Stimulated activated CD4-positive, alpha-beta T cell treated with anti-CD3 and anti-CD28 coated beads, Interleukin-15, amount 100 ng/mL, for 24 hours (primary cell): Measurements from ENCODE around the gene LBR.

Experiments used
- DNase-seq: peaks from one replicate; pipeline ENCODE4 v3.0.0-alpha.2; 2020

LBR gene

DNA sequence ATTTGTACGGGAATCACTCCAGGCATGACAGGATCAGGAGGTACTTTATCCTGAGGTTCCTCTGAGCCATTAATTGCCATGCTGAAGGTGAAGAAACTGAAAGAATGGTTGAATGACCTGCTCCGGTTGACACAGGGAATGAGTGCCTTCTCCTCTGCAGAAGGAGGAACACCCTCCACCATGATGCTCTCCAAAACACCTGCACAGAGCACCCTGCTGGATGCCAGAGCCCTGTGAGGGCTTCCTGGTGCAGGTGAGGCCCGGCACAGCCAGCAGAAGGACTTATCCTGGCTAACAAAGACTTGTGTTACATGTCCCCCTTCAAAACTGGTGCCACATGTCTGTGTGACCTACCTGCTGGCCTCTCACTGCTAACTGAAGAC is 14.3 kb upstream of the LBR start:
- no peak for DNase-seq

DNA sequence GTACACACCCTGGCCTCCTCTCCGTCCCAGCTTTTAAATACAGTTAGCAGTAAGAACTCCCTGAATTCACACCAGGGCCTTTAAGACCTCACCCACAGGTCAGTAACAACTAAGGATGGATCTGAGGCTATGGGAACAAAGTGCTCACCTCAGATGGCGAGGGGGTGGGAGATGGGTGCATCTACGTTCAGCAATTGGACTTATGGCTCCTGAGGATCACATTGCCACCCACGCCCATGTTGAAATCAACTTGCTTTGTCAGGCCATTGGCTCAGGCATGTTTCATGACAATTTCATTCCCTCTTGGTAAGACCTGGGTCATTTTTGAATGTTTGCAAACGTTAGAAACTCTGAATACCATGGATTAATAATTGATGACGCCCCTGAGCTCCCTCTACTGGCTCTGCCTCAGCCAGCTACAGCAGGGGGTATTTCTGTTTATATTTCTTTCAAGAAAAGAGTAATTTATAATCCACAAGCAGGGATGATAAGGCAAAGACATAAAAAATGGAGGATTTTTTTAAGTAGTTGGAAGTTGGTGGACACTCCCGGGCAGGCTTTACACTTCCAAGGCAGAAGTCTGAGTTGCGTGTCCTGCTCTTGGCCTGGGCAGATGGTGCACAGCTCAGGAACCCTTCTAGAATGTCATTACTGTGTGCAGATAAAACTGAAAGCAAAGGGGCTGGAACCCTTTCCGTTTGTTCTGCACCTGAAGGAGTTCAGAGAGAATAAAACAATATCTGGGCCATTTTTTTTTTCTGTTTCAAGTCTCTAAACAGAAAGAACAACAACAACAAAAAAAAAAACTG is 13.7 kb upstream of the LBR start:
- no peak for DNase-seq

DNA sequence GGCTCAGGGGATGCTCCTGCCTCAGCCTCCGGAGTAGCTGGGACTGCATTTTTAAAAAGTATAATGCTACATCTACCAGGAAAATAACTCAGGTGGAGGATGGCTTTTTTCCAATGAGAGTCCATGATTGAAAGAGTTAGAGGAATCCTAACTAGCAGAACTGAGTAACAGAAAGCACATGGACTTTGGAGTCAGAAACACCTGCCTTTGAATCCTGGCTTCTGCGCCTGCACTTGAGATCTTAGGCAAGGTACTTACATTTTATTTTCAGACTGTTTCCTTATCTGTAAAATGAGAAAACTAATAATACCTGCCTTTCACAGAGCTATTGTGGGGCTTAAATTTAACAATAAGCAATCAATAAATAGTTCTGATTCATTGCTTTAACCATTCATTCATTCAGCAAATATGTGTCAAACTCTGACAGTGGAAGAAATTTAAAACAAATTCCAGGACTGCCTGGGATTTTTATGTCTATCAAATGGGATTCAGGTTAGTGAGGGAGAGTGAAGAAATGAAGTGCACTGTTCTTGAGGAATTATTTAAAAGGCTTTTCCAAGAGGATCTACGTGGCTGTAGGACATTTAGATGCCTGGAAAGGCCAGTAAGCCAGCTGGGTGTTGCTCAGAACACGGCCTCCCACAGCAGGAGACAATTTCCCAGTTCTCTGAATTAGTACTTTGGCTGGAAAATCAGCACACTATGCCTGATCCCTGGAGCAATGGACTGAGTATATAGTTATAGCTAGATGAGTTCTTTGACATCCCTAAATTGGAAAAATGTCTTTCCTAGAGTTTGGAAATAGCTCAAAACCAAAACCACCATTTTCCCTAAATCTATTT is 12.8 kb upstream of the LBR start:
- DNase-seq, result no peak

DNA sequence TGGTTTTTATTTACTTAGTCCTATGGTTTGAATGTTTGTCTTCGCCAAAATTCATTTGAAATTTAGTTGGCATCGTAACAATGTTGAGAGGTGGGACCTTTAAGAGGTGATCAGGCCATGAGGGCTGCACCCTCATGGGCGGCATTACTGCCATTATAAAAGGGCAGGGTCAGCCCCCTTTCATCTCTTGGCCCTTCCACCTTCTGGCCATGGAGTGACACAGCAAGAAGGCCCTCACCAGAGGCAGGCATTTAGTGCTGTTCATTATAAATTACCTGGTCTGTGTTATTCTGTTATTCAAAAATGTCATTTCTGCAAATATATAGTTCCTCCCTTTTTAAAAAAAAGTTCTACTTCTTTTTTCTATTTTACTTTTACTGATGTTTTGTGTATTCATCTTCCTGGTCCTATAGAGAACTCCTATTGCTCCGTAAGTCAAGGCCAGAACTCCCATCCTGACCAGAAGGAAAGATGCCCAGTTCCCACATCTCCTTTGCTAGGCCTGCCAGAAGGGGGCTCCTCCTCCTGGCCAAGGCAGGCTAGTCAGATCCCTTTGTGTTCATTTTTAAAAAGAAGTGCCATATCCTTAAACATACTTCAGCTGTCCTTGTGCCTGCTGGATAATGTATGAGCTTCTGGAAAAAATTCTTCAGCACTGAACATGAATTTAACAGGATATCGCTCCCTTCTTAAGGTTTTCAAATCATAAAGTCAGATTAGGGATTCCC is 10.0 kb upstream of the LBR start:
- no peak for DNase-seq

DNA sequence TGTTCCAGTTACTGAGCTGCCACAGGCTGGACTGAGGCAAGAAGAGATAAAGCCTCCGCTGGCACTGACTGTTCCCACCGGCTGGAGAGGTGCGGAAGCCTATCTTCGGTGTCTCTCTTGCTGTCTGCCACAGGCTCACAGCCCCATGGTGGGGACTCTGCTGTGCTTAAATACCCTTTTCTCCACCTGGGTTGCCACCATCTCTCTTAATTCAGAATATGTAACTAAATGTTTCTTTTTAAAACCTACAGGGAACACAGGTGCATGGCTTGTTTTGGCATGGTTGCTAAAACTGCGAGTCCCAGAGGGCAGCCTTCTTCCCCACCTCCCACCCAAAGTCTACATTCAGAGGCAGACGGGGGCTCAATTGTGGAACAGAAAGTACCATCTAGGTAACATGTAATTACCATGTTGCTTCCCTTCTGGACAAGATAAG is 8.1 kb upstream of the LBR start:
- no peak for DNase-seq

DNA sequence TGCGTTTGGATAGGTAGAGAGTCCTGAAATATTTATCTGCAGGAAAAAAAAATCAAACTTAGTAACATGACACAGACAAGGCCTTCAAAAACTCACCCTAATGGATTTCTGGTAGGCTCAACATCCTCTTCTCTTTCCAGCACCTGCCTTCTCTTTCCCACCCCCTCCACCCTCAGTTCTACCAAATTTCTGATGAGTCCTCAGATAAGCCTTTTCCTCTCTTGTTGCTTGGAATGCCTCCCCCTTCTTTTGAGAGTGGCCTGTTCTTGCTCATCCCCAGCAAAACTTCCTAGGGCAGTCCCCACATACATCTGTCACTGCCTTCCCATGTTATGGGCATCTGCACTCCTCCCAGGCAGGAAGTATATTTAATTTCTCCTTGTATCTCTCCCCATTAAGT is 7.6 kb upstream of the LBR start:
- DNase-seq, result no peak

DNA sequence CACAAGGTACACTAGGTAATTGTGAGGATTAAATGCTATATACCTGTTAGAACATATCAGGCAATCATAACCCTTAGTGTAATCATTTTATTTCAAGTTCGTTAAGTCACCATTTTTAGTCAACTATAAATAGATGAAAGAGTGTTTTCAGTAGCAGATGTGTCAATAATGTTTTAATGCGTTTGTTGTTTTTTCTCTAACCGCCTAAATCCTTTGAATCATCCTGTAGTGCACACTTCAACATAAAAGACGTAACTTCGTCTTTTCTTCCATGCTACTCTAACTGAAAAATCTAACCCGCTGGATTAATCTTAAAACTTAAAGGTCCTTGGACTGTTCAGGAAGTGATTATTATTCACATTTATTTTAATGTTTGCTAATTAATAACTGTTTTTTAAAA is 7.2 kb upstream of the LBR start:
- no peak for DNase-seq

DNA sequence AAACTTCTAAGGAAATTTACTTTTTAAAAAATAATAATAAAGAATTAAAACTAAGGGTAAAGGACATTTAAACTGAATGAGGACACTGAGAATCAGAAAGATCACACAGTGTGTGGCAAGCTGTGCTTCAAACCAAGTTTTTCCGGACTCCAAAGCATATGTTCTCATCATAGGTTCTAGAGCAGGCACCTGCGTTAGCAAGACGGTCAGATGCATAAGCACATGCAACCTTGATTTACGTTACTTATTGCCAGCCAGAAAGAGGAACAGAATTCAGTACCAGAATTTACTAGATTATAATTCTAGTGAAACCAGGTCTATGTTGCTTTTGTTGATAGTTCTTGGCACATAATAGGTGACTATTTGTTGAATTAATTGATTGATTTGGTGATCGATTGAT is 6.2 kb upstream of the LBR start:
- DNase-seq, result no peak

DNA sequence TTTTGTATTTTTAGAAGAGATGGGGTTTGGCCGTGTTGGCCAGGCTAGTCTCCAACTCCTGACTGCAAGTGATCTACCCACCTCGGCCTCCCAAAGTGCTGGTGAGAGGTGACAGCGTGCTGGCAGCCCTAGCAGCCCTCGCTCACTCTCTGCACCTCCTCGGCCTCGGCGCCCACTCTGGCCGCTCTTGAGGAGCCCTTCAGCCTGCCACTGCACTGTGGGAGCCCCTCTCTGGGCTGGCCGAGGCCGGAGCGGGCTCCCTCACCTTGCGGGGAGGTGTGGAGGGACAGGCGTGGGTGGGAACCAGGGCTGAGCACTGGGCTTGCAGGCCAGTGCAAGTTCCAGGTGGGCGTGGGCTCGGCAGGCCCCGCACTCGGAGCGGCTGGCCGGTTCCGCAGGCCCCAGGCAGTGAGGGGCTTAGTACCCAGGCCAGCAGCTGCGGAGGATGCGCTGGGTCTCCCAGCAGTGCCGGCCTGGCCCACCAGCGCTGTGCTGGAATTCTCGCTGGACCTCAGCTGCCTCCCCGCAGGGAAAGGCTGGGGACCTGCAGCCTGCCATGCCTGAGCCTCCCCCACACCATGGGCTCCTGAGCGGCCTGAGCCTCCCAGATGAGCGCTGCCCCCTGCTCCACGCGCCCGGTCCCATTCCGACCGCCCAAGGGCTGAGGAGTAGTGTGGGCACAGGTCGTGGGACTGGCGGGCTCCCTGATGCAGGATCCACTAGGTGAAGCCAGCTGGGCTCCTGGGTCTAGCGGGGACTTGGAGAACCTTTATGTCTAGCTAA is 3.4 kb upstream of the LBR start:
- DNase-seq, result no peak

DNA sequence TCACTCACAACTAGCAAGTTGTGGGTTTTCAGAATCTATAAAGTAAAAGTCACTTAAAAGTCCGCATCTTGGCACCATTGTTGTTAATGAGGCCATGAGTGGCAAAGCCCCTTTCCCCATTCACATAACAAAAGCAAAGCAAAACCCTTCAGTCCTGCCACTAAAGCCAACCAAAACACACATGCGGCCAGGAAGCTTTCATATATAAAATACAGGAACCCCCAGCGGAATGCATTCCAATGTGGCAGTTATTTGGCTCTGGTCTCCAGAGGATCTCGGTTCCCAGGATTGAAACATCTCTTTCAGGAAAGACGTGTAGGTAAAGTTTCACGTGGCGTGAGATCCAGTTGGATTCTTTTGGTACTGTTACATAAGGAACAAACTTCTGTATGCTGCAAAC is 2.5 kb upstream of the LBR start:
- no peak for DNase-seq

DNA sequence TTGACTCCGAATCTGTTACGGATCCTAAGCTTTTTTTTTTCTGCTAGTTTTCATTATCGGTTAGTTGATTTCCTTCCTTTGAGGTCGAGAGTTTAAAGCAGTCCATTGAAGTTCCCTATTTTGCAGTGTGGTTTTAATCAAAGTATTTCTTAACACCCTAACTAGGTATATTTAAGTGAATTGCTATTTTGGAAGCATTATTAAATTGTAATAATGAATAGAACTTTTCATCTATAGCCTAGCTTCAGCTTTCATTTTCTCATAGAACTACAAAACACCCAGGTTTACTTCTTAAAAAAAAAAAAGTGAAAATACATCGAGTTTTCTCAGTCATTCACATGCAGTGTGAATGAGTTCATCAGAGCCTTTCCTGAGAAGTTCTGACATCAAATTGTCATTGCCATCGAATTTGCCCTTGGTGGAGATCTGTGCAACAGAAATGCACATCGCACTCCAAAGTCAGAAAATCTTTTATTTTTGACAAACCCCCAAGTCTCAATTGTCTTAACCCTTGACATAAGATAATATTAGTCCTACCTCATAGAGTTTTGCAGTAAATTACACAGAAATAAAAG is 1.1 kb upstream of the LBR start:
- DNase-seq, result no peak

DNA sequence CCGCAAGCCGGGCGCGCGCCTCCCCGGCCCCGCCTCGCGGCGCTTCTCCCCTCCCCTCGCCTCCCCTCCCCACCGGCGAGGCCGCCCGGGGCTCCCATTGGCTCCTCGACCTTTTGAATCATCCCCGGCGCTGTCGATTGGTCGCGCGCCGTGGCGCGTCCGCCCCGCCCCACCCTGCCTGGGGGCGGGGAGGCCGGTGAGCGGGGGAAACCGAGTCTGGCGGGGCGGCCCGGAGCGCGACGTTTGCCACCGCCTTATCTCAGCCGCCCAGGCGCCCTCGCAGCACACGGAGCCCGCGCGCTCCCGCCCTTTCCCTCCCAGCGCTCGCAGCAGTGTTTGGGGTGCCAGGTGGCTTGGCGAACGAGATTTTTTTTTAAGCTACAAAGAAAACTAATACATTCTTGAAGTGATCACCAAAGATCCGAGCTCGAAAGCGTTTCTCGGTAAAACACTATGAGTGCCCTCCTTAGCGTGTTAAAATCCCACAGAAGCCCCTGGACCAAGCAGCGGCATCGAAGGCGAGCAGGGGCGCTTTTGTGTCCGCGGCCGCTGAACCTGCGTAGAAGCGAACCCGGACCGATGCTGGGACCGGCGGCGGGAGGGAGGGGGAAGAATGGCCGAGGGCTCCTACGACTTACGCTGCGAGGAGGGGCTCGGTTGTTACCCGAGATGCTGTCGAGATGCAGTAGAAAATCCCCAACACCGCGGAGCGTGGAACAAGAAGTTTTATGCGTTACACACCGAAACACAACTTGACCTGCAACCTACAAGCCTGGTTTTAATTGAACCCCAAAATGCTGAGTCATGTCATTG is 436 bp upstream of the LBR start:
- peak; percentile 93 for DNase-seq

DNA sequence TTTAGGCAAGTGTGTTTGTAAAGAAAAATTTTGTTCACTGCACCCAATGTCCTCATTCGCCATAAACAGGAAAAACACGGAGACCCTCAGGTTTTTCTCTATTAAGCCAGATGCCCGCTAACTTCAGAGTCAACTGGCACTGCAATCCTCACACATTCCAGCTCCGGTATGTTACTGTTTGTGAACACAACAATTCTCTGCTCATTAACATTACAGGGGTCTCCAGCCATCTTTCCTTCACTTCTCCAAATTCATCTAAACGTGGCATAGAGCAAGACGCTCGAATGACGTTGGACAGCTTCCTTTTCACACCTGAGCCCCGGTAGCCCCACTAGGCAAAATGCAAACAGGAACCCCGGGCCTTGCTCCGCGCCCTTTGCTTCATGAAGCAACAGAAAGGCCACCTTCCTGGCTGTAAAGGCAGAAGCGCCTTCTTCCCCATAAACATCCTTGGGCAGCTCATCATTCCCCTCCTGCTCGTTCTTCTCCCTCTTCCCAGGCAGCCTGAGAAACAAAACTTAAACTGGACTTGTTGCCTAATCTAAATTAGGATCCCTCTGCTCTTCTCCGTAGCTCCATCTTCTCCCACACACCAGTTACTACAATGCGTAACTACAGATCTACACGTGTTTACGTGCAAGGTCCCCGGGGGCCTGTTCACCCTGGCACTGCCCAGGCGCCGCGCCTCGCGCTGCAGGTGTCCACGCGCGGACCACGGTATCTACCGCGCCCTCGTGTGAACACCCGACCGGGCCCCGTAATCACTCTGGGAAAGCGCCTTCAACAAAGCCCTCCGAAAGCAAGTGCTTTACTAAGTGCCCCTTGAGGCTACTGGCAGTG is 1.2 kb downstream of the LBR start:
- peak; percentile 51 for DNase-seq

DNA sequence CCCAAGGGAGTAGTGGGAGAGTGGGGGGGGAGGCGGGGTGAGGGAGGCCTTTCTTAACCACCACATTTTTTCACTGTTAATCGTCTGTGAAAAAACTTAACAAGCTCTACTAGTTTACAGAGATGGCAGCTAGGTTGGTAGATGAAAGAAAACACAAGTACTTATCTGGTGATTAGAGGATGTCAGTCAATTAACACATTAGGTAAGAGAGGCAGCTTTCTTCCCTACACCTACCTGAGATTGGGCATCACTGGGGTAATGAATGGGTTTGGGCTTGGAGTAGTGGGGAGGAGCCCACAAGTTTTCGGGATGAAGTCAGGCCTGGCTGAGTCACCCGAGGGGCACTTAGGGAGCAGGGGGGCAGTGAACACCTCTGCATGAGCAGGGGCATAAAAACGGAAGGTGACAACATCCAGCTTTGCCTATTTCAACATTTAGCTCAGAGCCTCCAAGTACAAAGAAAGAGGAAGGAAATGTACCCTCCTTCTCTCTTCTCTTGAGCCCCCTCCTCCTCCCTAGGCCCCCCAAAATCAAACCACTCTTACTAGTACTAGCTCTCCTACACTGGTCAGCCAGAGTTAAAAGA is 2.5 kb downstream of the LBR start:
- no peak for DNase-seq

DNA sequence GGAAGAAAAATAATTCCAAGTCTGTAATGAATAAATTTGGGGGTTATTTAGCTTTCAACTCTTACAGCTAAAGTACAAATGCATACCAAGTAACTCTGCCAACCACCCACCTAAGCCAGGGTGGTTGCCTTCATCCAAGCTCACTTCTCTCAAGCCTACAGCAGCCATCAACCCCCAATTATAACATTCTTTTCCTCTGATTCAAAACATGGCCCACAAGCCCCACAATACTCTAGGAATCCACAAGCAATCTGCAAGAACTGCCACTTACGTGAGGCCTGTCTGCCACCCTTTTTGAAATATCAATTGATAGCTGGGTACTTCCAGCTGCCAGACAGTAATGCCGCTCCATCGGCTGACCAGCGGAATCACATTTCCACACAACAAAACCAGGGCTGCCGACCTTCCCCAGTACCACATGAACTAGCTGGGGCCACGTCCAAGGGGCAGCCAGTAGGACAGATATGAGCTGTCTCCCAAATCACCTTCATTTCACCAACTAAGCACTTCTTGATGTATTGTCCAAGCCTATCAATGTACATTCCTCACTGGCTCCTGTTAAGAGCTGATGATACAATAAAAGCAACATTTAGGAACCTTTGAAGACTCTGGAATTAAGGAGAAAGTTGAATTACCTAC is 3.2 kb downstream of the LBR start:
- DNase-seq, result no peak

DNA sequence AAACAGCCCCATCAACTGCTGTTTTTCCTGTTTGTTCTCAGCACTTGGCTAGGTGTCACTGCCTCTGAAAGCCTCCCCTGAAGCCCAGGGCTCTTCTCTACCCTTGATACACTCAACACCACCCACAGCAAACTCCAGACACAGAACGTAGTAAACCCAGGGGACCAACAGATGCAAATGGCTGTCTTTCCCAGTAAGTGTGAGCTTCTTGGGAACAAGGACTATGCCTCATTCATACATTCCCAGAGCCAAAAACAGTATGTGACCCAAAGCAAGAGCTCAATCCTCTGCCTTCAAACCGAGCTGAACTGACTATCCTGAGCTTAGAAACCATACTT is 4.4 kb downstream of the LBR start:
- DNase-seq, result no peak

DNA sequence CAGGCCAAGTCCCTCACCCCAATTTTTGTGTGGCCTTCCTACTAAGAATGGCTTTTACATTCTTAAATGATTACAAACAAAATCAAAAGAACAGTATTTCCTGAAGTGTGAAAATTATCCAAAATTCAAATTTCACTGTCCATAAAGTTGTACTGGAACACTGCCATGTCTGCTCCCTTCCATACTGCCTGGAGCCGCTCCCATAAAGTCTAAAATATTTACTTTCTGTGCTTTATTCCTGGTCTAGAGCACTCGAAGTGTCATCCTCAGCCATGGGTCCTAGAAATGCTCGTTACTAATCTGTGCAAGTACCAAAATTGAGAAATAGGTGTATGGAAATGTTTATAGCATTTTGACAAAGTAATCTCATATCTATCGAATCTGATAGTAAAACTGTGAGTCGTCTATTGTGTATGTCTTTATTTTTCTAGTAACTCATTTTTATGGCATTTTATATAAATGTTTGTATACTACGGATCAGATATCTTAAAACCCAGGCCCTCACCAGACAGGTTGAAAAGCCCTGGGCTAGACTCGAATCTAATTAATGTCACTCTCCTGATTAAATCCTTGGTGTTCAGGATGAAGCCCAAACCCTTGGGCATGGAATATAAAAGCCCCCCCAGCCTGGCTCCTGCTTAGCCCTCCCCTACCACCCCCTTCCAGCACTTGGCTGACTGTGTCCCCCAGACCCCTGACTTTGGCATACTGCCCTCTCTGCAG is 4.9 kb downstream of the LBR start:
- no peak for DNase-seq

DNA sequence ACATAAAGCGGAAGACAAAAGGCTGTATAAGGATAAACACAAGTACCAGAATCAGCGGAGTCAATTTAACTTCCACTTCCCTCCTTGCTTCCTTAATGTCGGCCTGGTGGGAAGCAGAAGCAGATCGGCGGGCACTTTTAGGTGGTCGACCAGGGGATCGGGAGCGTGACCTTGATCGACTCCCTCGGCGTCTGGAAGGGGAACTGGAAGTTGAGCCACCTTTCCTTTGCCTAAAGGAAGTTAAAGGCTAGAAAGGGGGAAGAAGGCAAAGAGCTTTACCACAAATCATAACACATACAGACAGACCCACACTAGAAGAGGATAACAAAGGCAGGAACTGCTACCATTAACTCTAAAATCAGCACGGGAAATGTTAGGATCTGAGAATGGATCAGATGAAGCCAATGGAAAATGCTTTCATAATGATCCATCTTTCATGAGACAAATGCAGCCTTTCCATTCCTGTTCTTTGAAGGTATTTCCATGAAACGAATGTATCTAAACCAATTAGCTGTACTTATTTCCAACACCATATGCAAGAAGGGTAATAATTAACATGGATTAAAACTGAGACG is 5.7 kb downstream of the LBR start:
- DNase-seq, result no peak

DNA sequence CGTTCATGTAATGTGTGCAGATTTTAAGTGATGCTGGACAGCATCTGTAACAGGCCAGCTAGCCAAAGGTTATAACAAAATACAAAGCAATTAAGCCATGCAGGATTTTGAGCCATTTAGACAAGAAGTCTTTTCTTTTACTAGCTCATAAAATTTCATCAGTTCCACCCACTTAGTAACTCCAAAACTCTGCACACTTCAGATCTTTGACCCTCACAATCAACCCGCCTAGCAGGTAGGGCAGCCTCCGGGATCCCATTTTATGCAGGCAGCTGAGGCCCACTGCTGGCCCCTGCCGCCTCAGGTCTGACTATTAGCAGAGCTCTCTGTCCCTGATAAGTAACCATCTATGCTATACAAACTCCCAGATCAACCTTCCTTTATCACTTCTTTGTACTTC is 9.2 kb downstream of the LBR start:
- no peak for DNase-seq
